Measurements from ENCODE around the gene WDR87. TPM values are rescaled to one million over a fixed set of nuclear protein-coding genes. Genes with fewer than 3 reads are reported as not detected.

The WDR87 gene
- total and polyA plus RNA-seq, 2 donors from 2014 or later: not detected

- no peak for TF ChIP-seq CTCF (IDR thresholded peaks at IDR 0.05; ENCODE audit: borderline replicate concordance, extremely low read depth, insufficient read depth)
- intact Hi-C loops (cut with DNase I): no loop called here
- H3K4me1 ChIP-seq (ENCODE audit: control insufficient read depth in 2 of 3, insufficient read depth in 2 of 3, low read depth in 1 of 3, low read length in 3 of 3): peaks cover 2 to 11% (median 5%) of the 10 kb centered on the region in 3 donors
- H3K9me3 ChIP-seq (ENCODE audit: control insufficient read depth in 2 of 3, insufficient read depth in 1 of 3, low read length in 3 of 3): no peaks in the 10 kb centered on the region
- DNase-seq (no peak), FAIRE-seq (no peak)
- H3K27me3 ChIP-seq (ENCODE audit: control insufficient read depth, insufficient read depth, low read length): no peaks in the 10 kb centered on the region
- no peak overlapping the region for H3K27ac ChIP-seq (ENCODE audit: low read depth in 2 of 2, low read length in 2 of 2)
- no peaks in the 10 kb centered on the region for H3K36me3 ChIP-seq (ENCODE audit: control insufficient read depth in 2 of 3, insufficient read depth in 3 of 3, low read length in 3 of 3)
- no peak overlapping the region for H3K9ac ChIP-seq (ENCODE audit: low read length in 3 of 3)
- no peak overlapping the region for H3K4me3 ChIP-seq (ENCODE audit: low read length in 3 of 3)
Observed at GRCh38 chr19:37950471-37951175, 44.2 kb upstream of the WDR87 start.

GRCh38 chr19:37948362-37948761 is 42.0 kb upstream of the WDR87 start:
- H3K27me3 ChIP-seq (ENCODE audit: control insufficient read depth, insufficient read depth, low read length): no peaks in the 10 kb centered on the region
- no peaks in the 10 kb centered on the region for H3K36me3 ChIP-seq (ENCODE audit: control insufficient read depth in 2 of 3, insufficient read depth in 3 of 3, low read length in 3 of 3)
- TF ChIP-seq CTCF (IDR thresholded peaks at IDR 0.05; ENCODE audit: borderline replicate concordance, extremely low read depth, insufficient read depth): no peak
- DNase-seq (no peak), FAIRE-seq (no peak)
- no peaks in the 10 kb centered on the region for H3K9me3 ChIP-seq (ENCODE audit: control insufficient read depth in 2 of 3, insufficient read depth in 1 of 3, low read length in 3 of 3)
- no peak overlapping the region for H3K4me3 ChIP-seq (ENCODE audit: low read length in 3 of 3)
- no peak overlapping the region for H3K9ac ChIP-seq (ENCODE audit: low read length in 3 of 3)
- H3K27ac ChIP-seq (ENCODE audit: low read depth in 2 of 2, low read length in 2 of 2): no peak overlapping the region
- H3K4me1 ChIP-seq (ENCODE audit: control insufficient read depth in 2 of 3, insufficient read depth in 2 of 3, low read depth in 1 of 3, low read length in 3 of 3): peaks cover 0 to 5% (median 2%) of the 10 kb centered on the region in 3 donors
- intact Hi-C loops (cut with DNase I): no loop called here

- Histone ChIP-seq H3K9me3 (ENCODE audit: control insufficient read depth in 2 of 3, insufficient read depth in 1 of 3, low read length in 3 of 3) (no peaks in the 10 kb centered on the region), H3K9ac (ENCODE audit: low read length in 3 of 3) (no peak overlapping the region), H3K27ac (ENCODE audit: low read depth in 2 of 2, low read length in 2 of 2) (no peak overlapping the region), H3K27me3 (ENCODE audit: control insufficient read depth, insufficient read depth, low read length) (no peaks in the 10 kb centered on the region), H3K4me1 (ENCODE audit: control insufficient read depth in 2 of 3, insufficient read depth in 2 of 3, low read depth in 1 of 3, low read length in 3 of 3) (peaks cover 0 to 5% (median 2%) of the 10 kb centered on the region in 3 donors), H3K4me3 (ENCODE audit: low read length in 3 of 3) (no peak overlapping the region), H3K36me3 (ENCODE audit: control insufficient read depth in 2 of 3, insufficient read depth in 3 of 3, low read length in 3 of 3) (no peaks in the 10 kb centered on the region)
- no peak for TF ChIP-seq CTCF (IDR thresholded peaks at IDR 0.05; ENCODE audit: borderline replicate concordance, extremely low read depth, insufficient read depth)
- FAIRE-seq (no peak), DNase-seq (no peak)
- intact Hi-C loops (cut with DNase I): no loop called here
Observed at GRCh38 chr19:37947778-37948177, 41.4 kb upstream of the WDR87 start.

Data from kidney (tissue), 14 donors.